ENCODE measurements around the gene SH2B2. TPM values are rescaled to one million over a fixed set of nuclear protein-coding genes. Genes with fewer than 3 reads are reported as not detected.
"Not testable (repeated sequence)": the region's sequence is repeated elsewhere in the genome, so short reads cannot be mapped to it uniquely, and the experiment has no call there.

SH2B2 gene
- total and polyA plus RNA-seq, 4 donors = 3.3 to 9.7 (median 7.2) TPM

GRCh38 chr7:102322202-102322715 is 35.6 kb downstream of the SH2B2 start:
- DNase-seq = peak in 1 of 3 donors; percentile 8
- no peak for TF ChIP-seq CTCF (IDR thresholded peaks at IDR 0.05; ENCODE audit: control extremely low read depth, extremely low read depth)
- no peak overlapping the region for H3K9ac ChIP-seq (ENCODE audit: insufficient read depth in 1 of 2, low read length in 2 of 2)
- H3K36me3 ChIP-seq (ENCODE audit: control insufficient read depth in 4 of 4, insufficient read depth in 4 of 4, low read length in 4 of 4) = peaks cover 0 to 3% (median 0%) of the 10 kb centered on the region in 4 donors
- peak overlapping the region in 1 of 2 donors; percentile 51 for H3K27ac ChIP-seq (ENCODE audit: low read depth in 1 of 2, low read length in 1 of 2)
- no peaks in the 10 kb centered on the region for H3K9me3 ChIP-seq (ENCODE audit: control insufficient read depth in 4 of 4, insufficient read depth in 3 of 4, low read length in 3 of 4)
- no peak for ATAC-seq (ENCODE audit: insufficient read depth, low FRiP score)
- H3K4me3 ChIP-seq = no peak overlapping the region
- peaks cover 0 to 12% (median 0%) of the 10 kb centered on the region in 5 donors for H3K4me1 ChIP-seq (ENCODE audit: control insufficient read depth in 5 of 5, insufficient read depth in 5 of 5, low read length in 5 of 5)
- 50 to 70% methylated on average over 8 of the region's 8 CpGs for WGBS, 2 donors
- no peaks in the 10 kb centered on the region for H3K27me3 ChIP-seq (ENCODE audit: control insufficient read depth in 3 of 3, insufficient read depth in 3 of 3, low read length in 2 of 3)

GRCh38 chr7:102323914-102324195 is 37.2 kb downstream of the SH2B2 start:
- 85 to 95% methylated on average over 5 of the region's 5 CpGs for WGBS, 2 donors
- H3K9ac ChIP-seq (ENCODE audit: insufficient read depth in 1 of 2, low read length in 2 of 2) = no peak overlapping the region

GRCh38 chr7:102325106-102325505 is 38.4 kb downstream of the SH2B2 start:
- H3K9ac ChIP-seq (ENCODE audit: insufficient read depth in 1 of 2, low read length in 2 of 2); H3K4me1 ChIP-seq (ENCODE audit: control insufficient read depth in 5 of 5, insufficient read depth in 5 of 5, low read length in 5 of 5); H3K9me3 ChIP-seq (ENCODE audit: control insufficient read depth in 4 of 4, insufficient read depth in 3 of 4, low read length in 3 of 4); DNase-seq; H3K36me3 ChIP-seq (ENCODE audit: control insufficient read depth in 4 of 4, insufficient read depth in 4 of 4, low read length in 4 of 4); H3K27me3 ChIP-seq (ENCODE audit: control insufficient read depth in 3 of 3, insufficient read depth in 3 of 3, low read length in 2 of 3); ATAC-seq (ENCODE audit: insufficient read depth, low FRiP score); H3K27ac ChIP-seq (ENCODE audit: low read depth in 1 of 2, low read length in 1 of 2); H3K4me3 ChIP-seq: not testable (repeated sequence)
- 93 to 94% methylated on average over 11 of the region's 11 CpGs for WGBS, 2 donors

More at GRCh38 chr7:102323914-102324195, 37.2 kb downstream of the SH2B2 start:
- Histone ChIP-seq H3K9me3 (ENCODE audit: control insufficient read depth in 4 of 4, insufficient read depth in 3 of 4, low read length in 3 of 4) (no peaks in the 10 kb centered on the region), H3K4me1 (ENCODE audit: control insufficient read depth in 5 of 5, insufficient read depth in 5 of 5, low read length in 5 of 5) (peaks cover 0 to 12% (median 0%) of the 10 kb centered on the region in 5 donors), H3K27ac (ENCODE audit: low read depth in 1 of 2, low read length in 1 of 2) (no peak overlapping the region), H3K27me3 (ENCODE audit: control insufficient read depth in 3 of 3, insufficient read depth in 3 of 3, low read length in 2 of 3) (no peaks in the 10 kb centered on the region), H3K4me3 (no peak overlapping the region), H3K36me3 (ENCODE audit: control insufficient read depth in 4 of 4, insufficient read depth in 4 of 4, low read length in 4 of 4) (no peaks in the 10 kb centered on the region)
- TF ChIP-seq CTCF (IDR thresholded peaks at IDR 0.05; ENCODE audit: control extremely low read depth, extremely low read depth) = no peak
- ATAC-seq (ENCODE audit: insufficient read depth, low FRiP score) = no peak
- no peak for DNase-seq

GRCh38 chr7:102326157-102326889 is 39.7 kb downstream of the SH2B2 start:
- H3K36me3 ChIP-seq (ENCODE audit: control insufficient read depth in 4 of 4, insufficient read depth in 4 of 4, low read length in 4 of 4) = peaks cover 0 to 1% (median 0%) of the 10 kb centered on the region in 4 donors
- H3K27me3 ChIP-seq (ENCODE audit: control insufficient read depth in 3 of 3, insufficient read depth in 3 of 3, low read length in 2 of 3) = no peaks in the 10 kb centered on the region
- DNase-seq (no peak), ATAC-seq (ENCODE audit: insufficient read depth, low FRiP score) (no peak)
- H3K4me1 ChIP-seq (ENCODE audit: control insufficient read depth in 5 of 5, insufficient read depth in 5 of 5, low read length in 5 of 5) = peaks cover 0 to 5% (median 0%) of the 10 kb centered on the region in 5 donors
- no peaks in the 10 kb centered on the region for H3K9me3 ChIP-seq (ENCODE audit: control insufficient read depth in 4 of 4, insufficient read depth in 3 of 4, low read length in 3 of 4)
- no peak overlapping the region for H3K4me3 ChIP-seq
- no peak for TF ChIP-seq CTCF (IDR thresholded peaks at IDR 0.05; ENCODE audit: control extremely low read depth, extremely low read depth)
- no peak overlapping the region for H3K9ac ChIP-seq (ENCODE audit: insufficient read depth in 1 of 2, low read length in 2 of 2)
- no peak overlapping the region for H3K27ac ChIP-seq (ENCODE audit: low read depth in 1 of 2, low read length in 1 of 2)
- 91 to 94% methylated on average over 11 of the region's 11 CpGs for WGBS, 2 donors

GRCh38 chr7:102327183-102327582 is 40.5 kb downstream of the SH2B2 start:
- ATAC-seq (ENCODE audit: insufficient read depth, low FRiP score); H3K4me1 ChIP-seq (ENCODE audit: control insufficient read depth in 5 of 5, insufficient read depth in 5 of 5, low read length in 5 of 5); H3K36me3 ChIP-seq (ENCODE audit: control insufficient read depth in 4 of 4, insufficient read depth in 4 of 4, low read length in 4 of 4); H3K9me3 ChIP-seq (ENCODE audit: control insufficient read depth in 4 of 4, insufficient read depth in 3 of 4, low read length in 3 of 4); H3K27me3 ChIP-seq (ENCODE audit: control insufficient read depth in 3 of 3, insufficient read depth in 3 of 3, low read length in 2 of 3); H3K27ac ChIP-seq (ENCODE audit: low read depth in 1 of 2, low read length in 1 of 2); H3K9ac ChIP-seq (ENCODE audit: insufficient read depth in 1 of 2, low read length in 2 of 2); H3K4me3 ChIP-seq; DNase-seq: not testable (repeated sequence)
- WGBS, 2 donors = 81 to 88% methylated on average over 6 of the region's 6 CpGs

- not testable (repeated sequence) for ATAC-seq (ENCODE audit: insufficient read depth, low FRiP score); H3K4me1 ChIP-seq (ENCODE audit: control insufficient read depth in 5 of 5, insufficient read depth in 5 of 5, low read length in 5 of 5); H3K4me3 ChIP-seq; H3K36me3 ChIP-seq (ENCODE audit: control insufficient read depth in 4 of 4, insufficient read depth in 4 of 4, low read length in 4 of 4); H3K27ac ChIP-seq (ENCODE audit: low read depth in 1 of 2, low read length in 1 of 2); H3K9me3 ChIP-seq (ENCODE audit: control insufficient read depth in 4 of 4, insufficient read depth in 3 of 4, low read length in 3 of 4); DNase-seq; H3K9ac ChIP-seq (ENCODE audit: insufficient read depth in 1 of 2, low read length in 2 of 2); H3K27me3 ChIP-seq (ENCODE audit: control insufficient read depth in 3 of 3, insufficient read depth in 3 of 3, low read length in 2 of 3)
- WGBS, 2 donors = 54 to 76% methylated on average over 4 of the region's 5 CpGs
Measured at GRCh38 chr7:102328863-102329262, 42.2 kb downstream of the SH2B2 start.
